Neural crest cell (in vitro differentiated cells): Measurements from ENCODE around the gene PLEKHJ1. TPM values are rescaled to one million over a fixed set of nuclear protein-coding genes. Genes with fewer than 3 reads are reported as not detected.
A peak's percentile ranks its signal among the peaks of the same experiment; 100 is the strongest.

Experiments used
- DNase-seq: peaks from one replicate; pipeline ENCODE4 v3.0.0; 2021; ENCODE audit warnings: low read depth, mixed read lengths, low spot score
- H3K27ac Mint-ChIP-seq: one replicate; pipeline ENCODE4 v1.8.0; 2021; ENCODE audit warnings: mild to moderate bottlenecking, mixed read lengths; ENCODE audit not compliant: unreplicated experiment
- H3K27me3 Mint-ChIP-seq: 2 replicates; pipeline ENCODE4 v1.8.0; 2021; ENCODE audit warnings: low read depth, mild to moderate bottlenecking, mixed read lengths
- H3K36me3 Mint-ChIP-seq: 2 replicates; pipeline ENCODE4 v1.8.0; 2021; ENCODE audit warnings: low read depth, mild to moderate bottlenecking, mixed read lengths
- H3K4me1 Mint-ChIP-seq: 2 replicates; pipeline ENCODE4 v1.8.0; 2021; ENCODE audit warnings: mixed read lengths
- H3K4me3 Mint-ChIP-seq: one replicate; pipeline ENCODE4 v1.8.0; 2021; ENCODE audit warnings: mild to moderate bottlenecking, mixed read lengths
- H3K9me3 Mint-ChIP-seq: 2 replicates; pipeline ENCODE4 v1.8.0; 2021; ENCODE audit warnings: mixed read lengths
- total RNA-seq: library from RNA; stranded (reverse); gene quantifications from 2 replicates; pipeline ENCODE4 v1.2.1, GENCODE V29; 2021
- TF ChIP-seq, protein P1 (sequence below): fragments of 200-600 bp; sonication (generic); conservative IDR thresholded peaks from 2 replicates; pipeline ENCODE4 v1.5.0; 2021; ENCODE audit warnings: antibody characterized with exemption, mild to moderate bottlenecking

The PLEKHJ1 gene
- total RNA-seq, 1 donor from 2014 or later: 137 TPM

DNA sequence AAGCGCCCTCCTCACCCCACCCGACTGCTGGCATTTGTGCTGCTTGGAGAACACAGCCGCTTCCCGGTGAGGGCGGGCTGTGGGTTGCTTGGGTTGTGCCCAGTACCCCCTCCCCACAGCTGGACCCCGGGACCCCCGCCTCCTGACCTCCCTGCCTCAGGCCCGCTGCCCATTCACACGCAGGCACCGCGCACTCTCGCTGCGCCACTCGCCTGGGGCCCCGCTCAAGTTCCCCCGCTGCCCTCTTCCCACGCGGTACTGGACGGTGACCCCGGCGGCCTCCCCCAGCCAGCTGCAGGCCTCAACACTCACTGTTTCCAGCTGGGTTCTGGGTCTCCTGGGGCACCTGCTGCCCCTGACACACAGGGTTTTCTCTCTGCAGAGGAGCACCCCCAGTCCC lies 16.4 kb downstream of the PLEKHJ1 start:
- peaks cover 7% of the 10 kb centered on the region for H3K36me3 Mint-ChIP-seq
- TF ChIP-seq, protein P1, sequence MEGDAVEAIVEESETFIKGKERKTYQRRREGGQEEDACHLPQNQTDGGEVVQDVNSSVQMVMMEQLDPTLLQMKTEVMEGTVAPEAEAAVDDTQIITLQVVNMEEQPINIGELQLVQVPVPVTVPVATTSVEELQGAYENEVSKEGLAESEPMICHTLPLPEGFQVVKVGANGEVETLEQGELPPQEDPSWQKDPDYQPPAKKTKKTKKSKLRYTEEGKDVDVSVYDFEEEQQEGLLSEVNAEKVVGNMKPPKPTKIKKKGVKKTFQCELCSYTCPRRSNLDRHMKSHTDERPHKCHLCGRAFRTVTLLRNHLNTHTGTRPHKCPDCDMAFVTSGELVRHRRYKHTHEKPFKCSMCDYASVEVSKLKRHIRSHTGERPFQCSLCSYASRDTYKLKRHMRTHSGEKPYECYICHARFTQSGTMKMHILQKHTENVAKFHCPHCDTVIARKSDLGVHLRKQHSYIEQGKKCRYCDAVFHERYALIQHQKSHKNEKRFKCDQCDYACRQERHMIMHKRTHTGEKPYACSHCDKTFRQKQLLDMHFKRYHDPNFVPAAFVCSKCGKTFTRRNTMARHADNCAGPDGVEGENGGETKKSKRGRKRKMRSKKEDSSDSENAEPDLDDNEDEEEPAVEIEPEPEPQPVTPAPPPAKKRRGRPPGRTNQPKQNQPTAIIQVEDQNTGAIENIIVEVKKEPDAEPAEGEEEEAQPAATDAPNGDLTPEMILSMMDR: no peak
- H3K27ac Mint-ChIP-seq: no peak overlapping the region
- no peaks in the 10 kb centered on the region for H3K4me1 Mint-ChIP-seq
- H3K4me3 Mint-ChIP-seq: no peak overlapping the region
- no peak for DNase-seq
- no peaks in the 10 kb centered on the region for H3K27me3 Mint-ChIP-seq
- no peaks in the 10 kb centered on the region for H3K9me3 Mint-ChIP-seq

- no peaks in the 10 kb centered on the region for H3K4me1 Mint-ChIP-seq
- no peak overlapping the region for H3K4me3 Mint-ChIP-seq
- peaks cover 4% of the 10 kb centered on the region for H3K36me3 Mint-ChIP-seq
- TF ChIP-seq, protein P1: no peak
- DNase-seq: no peak
- H3K27ac Mint-ChIP-seq: no peak overlapping the region
- no peaks in the 10 kb centered on the region for H3K27me3 Mint-ChIP-seq
- H3K9me3 Mint-ChIP-seq: no peaks in the 10 kb centered on the region
Measured at GRCh38 chr19:2217591-2217990, 18.5 kb downstream of the PLEKHJ1 start.

- no peaks in the 10 kb centered on the region for H3K9me3 Mint-ChIP-seq
- no peak overlapping the region for H3K4me3 Mint-ChIP-seq
Measured at GRCh38 chr19:2216361-2217225, 19.5 kb downstream of the PLEKHJ1 start.

DNA sequence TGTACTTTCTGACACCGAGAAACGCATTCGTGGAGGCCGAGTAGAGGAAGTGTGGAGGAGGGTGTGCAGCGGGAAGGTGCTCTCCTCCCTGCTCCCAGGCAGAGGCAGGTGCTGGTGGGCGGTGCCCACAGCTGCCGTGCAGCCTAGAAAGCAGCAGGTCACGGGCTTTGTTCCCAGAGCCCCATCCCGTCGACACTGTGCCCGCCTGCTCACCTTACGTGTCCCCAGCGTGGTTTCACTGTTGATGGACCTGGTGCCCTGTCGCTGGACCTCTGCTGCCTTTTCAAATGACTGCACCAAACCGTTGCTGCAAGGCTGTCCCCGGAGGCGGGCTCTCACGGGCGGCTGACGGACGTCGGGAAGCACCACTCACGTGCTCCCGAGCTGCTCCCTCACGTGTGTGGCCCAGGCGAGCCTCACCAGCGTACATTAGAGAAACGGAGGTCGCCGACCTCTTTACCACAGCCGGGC lies 20.8 kb downstream of the PLEKHJ1 start:
- no peak for DNase-seq
- peaks cover 9% of the 10 kb centered on the region for H3K36me3 Mint-ChIP-seq
- no peaks in the 10 kb centered on the region for H3K27me3 Mint-ChIP-seq
- H3K27ac Mint-ChIP-seq: no peak overlapping the region
- TF ChIP-seq, protein P1: no peak
- H3K9me3 Mint-ChIP-seq: no peaks in the 10 kb centered on the region
- no peaks in the 10 kb centered on the region for H3K4me1 Mint-ChIP-seq
- H3K4me3 Mint-ChIP-seq: peak overlapping the region; percentile 27

More at GRCh38 chr19:2216361-2217225, 19.5 kb downstream of the PLEKHJ1 start:
- H3K27me3 Mint-ChIP-seq: no peaks in the 10 kb centered on the region
- peaks cover 8% of the 10 kb centered on the region for H3K36me3 Mint-ChIP-seq
- no peak for DNase-seq
- H3K27ac Mint-ChIP-seq: no peak overlapping the region
- H3K4me1 Mint-ChIP-seq: no peaks in the 10 kb centered on the region
- TF ChIP-seq, protein P1: no peak

GRCh38 chr19:2214251-2214650 lies 21.9 kb downstream of the PLEKHJ1 start:
- DNase-seq: no peak
- no peaks in the 10 kb centered on the region for H3K4me1 Mint-ChIP-seq
- H3K27ac Mint-ChIP-seq: no peak overlapping the region
- H3K27me3 Mint-ChIP-seq: no peaks in the 10 kb centered on the region
- no peaks in the 10 kb centered on the region for H3K9me3 Mint-ChIP-seq
- peaks cover 9% of the 10 kb centered on the region for H3K36me3 Mint-ChIP-seq
- no peak overlapping the region for H3K4me3 Mint-ChIP-seq
- TF ChIP-seq, protein P1: no peak
